ENCODE data around the gene DNAH2. TPM values are rescaled to one million over a fixed set of nuclear protein-coding genes. Genes with fewer than 3 reads are reported as not detected.

Gene DNAH2
- total and polyA plus RNA-seq, 2 of the 13 experiments (the other 11 are each of a cell fraction or from before 2014, with no cell fraction given): not detected

- TF ChIP-seq CEBPZ (IDR thresholded peaks at IDR 0.05; ENCODE audit: low read length) (no peak), REXO4 (CRISPR knock-in tag; IDR thresholded peaks at IDR 0.05; ENCODE audit: borderline replicate concordance) (no peak), BATF2 (CRISPR knock-in tag; IDR thresholded peaks at IDR 0.05) (no peak), MLXIP (CRISPR knock-in tag; IDR thresholded peaks at IDR 0.05; ENCODE audit: borderline replicate concordance) (no peak), ZNF574 (CRISPR knock-in tag; IDR thresholded peaks at IDR 0.05) (no peak), FOXC1 (CRISPR knock-in tag; IDR thresholded peaks at IDR 0.05; ENCODE audit: borderline replicate concordance) (peak; percentile 22; the same call in 1 of the 2 replicates), ZIK1 (CRISPR knock-in tag; IDR thresholded peaks at IDR 0.05; ENCODE audit: borderline replicate concordance, low read depth) (no peak), HIVEP1 (CRISPR knock-in tag; IDR thresholded peaks at IDR 0.05) (peak; percentile 83; the same call in 1 of the 2 replicates), THAP9 (CRISPR knock-in tag; IDR thresholded peaks at IDR 0.05; ENCODE audit: borderline replicate concordance) (peak; percentile 61; the same call in 1 of the 2 replicates), ATRX (CRISPR knock-in tag; IDR thresholded peaks at IDR 0.05; ENCODE audit: borderline replicate concordance) (no peak), SMAD3 (CRISPR knock-in tag; IDR thresholded peaks at IDR 0.05) (no peak), ZNF234 (CRISPR knock-in tag; conservative IDR thresholded peaks at IDR 0.05) (no peak), CENPX (CRISPR knock-in tag; IDR thresholded peaks at IDR 0.05) (no peak)
These were observed 117.6 kb downstream of the DNAH2 start (continued) for GRCh38 chr17:7834957-7835813.
